Effector memory CD4-positive, alpha-beta T cell (primary cell): Measurements from ENCODE around the gene CCDC197.

ENCODE experiments used
- DNase-seq, 3 donors: peaks; one replicate each; pipeline ENCODE4 v3.0.0-alpha.2; 2020
- H3K27ac ChIP-seq: 2 replicates; pipeline ENCODE4 v1.7.0; 2013; ENCODE audit warnings: mild to moderate bottlenecking, low read length, moderate library complexity; ENCODE audit not compliant: insufficient read depth, poor library complexity, severe bottlenecking
- H3K27me3 ChIP-seq: replicated peaks from 2 replicates; pipeline ENCODE4 v1.7.0; 2013; ENCODE audit warnings: mild to moderate bottlenecking, low read length; ENCODE audit not compliant: insufficient read depth, control insufficient read depth, poor library complexity, severe bottlenecking
- H3K36me3 ChIP-seq: 2 replicates; pipeline ENCODE4 v1.7.0; 2013; ENCODE audit warnings: mild to moderate bottlenecking, low read length, moderate library complexity; ENCODE audit not compliant: control insufficient read depth, insufficient read depth
- H3K4me1 ChIP-seq: 2 replicates; pipeline ENCODE4 v1.7.0; 2013; ENCODE audit warnings: low read length, mild to moderate bottlenecking; ENCODE audit not compliant: control insufficient read depth, insufficient read depth, poor library complexity, severe bottlenecking
- H3K4me3 ChIP-seq: 2 replicates; pipeline ENCODE4 v1.7.0; 2013; ENCODE audit warnings: low read length, low read depth, mild to moderate bottlenecking; ENCODE audit not compliant: insufficient read depth, poor library complexity, severe bottlenecking
- H3K9me3 ChIP-seq: 2 replicates; pipeline ENCODE4 v1.7.0; 2013; ENCODE audit warnings: mild to moderate bottlenecking, low read length, moderate library complexity; ENCODE audit not compliant: control insufficient read depth
- total RNA-seq, 3 donors: gene quantifications; one replicate each; lab custom pipeline; 2026; lab: John Stamatoyannopoulos, UW

CCDC197 gene
- 0 to 0.09 (median 0) reads per million in 3 donors for total RNA-seq

- H3K36me3 ChIP-seq: no peaks in the 10 kb centered on the region
- H3K9me3 ChIP-seq: no peaks in the 10 kb centered on the region
- no peaks in the 10 kb centered on the region for H3K4me1 ChIP-seq
- H3K27ac ChIP-seq: no peak within 1 kb of the TSS
- DNase-seq: no peak
- H3K27me3 ChIP-seq: no peaks in the 10 kb centered on the region
- no peak within 1 kb of the TSS for H3K4me3 ChIP-seq
Measured at GRCh38 chr14:93997082-93997481, at the start of gene CCDC197. CCDC197 (plus strand) TSS chr14:93997301; CDS start chr14:93998132, 831 bp downstream.

DNA sequence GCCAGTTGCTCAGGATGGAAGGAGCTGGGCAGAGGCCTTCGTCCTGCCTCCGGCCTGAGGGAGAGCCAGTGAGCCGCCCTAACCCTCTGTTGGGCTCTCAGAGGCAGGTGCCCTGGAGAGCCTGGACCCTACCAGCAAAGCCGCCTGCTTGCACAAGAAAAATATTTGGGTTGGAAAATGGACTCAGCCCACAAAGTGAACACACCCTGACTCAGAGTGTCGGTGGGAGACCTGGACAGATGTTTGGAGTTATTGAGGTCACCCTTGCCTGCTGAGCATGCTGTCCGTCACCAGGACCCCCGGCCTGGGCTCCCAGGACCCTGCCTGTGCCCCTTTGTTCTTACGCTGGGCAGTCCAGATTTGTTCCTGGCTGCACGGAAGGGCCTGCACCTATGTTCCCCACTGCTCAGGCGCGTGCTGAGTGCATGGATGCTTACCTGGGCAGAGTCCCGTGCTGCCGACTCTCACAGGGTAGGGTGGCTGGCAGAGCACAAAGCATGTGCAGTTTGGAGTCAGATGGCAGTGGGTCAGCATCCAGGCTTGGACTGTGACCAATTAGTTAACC lies 47.5 kb upstream of the CCDC197 start:
- no peak for DNase-seq
- Histone ChIP-seq H3K4me3 (no peak overlapping the region), H3K27me3 (no peaks in the 10 kb centered on the region), H3K36me3 (no peaks in the 10 kb centered on the region), H3K4me1 (peaks cover 21% of the 10 kb centered on the region), H3K9me3 (no peaks in the 10 kb centered on the region), H3K27ac (no peak overlapping the region)

- Histone ChIP-seq H3K36me3 (no peaks in the 10 kb centered on the region), H3K4me3 (no peak overlapping the region)
- no peak for DNase-seq
Measured at GRCh38 chr14:93950948-93951634, 46.0 kb upstream of the CCDC197 start.

GRCh38 chr14:93951635-93952540 lies 45.2 kb upstream of the CCDC197 start:
- H3K4me1 ChIP-seq: peaks cover 44% of the 10 kb centered on the region

More at GRCh38 chr14:93950948-93951634, 46.0 kb upstream of the CCDC197 start:
- Histone ChIP-seq H3K9me3 (no peaks in the 10 kb centered on the region), H3K4me1 (peaks cover 36% of the 10 kb centered on the region), H3K27ac (no peak overlapping the region), H3K27me3 (no peaks in the 10 kb centered on the region)

DNA sequence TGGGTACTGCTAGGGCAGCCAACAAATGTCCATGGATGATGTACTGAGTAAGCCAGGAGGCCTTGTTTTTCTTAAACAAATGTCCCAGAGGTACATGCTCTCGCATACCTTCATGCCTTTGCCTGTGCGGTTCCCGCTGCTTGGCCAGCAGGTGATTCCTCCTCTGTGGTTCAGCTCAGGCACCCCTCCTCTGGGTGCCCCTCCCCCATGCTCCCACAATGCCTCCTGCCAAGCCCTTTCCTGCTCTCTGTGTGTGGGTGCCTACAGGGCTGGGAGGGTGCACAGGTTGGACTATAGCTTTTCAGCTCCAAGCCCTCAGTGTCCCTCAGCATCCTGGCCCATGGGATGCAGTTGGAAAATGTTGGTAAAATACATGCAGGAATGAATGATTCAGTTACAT lies 44.3 kb upstream of the CCDC197 start:
- Histone ChIP-seq H3K9me3 (no peaks in the 10 kb centered on the region), H3K27ac (no peak overlapping the region), H3K27me3 (no peaks in the 10 kb centered on the region), H3K4me3 (no peak overlapping the region), H3K4me1 (peaks cover 54% of the 10 kb centered on the region), H3K36me3 (no peaks in the 10 kb centered on the region)
- no peak for DNase-seq

More at GRCh38 chr14:93951635-93952540, 45.2 kb upstream of the CCDC197 start:
- no peaks in the 10 kb centered on the region for H3K27me3 ChIP-seq
- no peak overlapping the region for H3K27ac ChIP-seq
- H3K36me3 ChIP-seq: no peaks in the 10 kb centered on the region
- no peak overlapping the region for H3K4me3 ChIP-seq
- H3K9me3 ChIP-seq: no peaks in the 10 kb centered on the region
- DNase-seq: no peak

- no peaks in the 10 kb centered on the region for H3K36me3 ChIP-seq
- H3K4me3 ChIP-seq: no peak overlapping the region
- H3K27ac ChIP-seq: no peak overlapping the region
- no peak for DNase-seq
- no peaks in the 10 kb centered on the region for H3K9me3 ChIP-seq
- peaks cover 58% of the 10 kb centered on the region for H3K4me1 ChIP-seq
- H3K27me3 ChIP-seq: no peaks in the 10 kb centered on the region
Measured at GRCh38 chr14:93953263-93953662, 43.8 kb upstream of the CCDC197 start.

DNA sequence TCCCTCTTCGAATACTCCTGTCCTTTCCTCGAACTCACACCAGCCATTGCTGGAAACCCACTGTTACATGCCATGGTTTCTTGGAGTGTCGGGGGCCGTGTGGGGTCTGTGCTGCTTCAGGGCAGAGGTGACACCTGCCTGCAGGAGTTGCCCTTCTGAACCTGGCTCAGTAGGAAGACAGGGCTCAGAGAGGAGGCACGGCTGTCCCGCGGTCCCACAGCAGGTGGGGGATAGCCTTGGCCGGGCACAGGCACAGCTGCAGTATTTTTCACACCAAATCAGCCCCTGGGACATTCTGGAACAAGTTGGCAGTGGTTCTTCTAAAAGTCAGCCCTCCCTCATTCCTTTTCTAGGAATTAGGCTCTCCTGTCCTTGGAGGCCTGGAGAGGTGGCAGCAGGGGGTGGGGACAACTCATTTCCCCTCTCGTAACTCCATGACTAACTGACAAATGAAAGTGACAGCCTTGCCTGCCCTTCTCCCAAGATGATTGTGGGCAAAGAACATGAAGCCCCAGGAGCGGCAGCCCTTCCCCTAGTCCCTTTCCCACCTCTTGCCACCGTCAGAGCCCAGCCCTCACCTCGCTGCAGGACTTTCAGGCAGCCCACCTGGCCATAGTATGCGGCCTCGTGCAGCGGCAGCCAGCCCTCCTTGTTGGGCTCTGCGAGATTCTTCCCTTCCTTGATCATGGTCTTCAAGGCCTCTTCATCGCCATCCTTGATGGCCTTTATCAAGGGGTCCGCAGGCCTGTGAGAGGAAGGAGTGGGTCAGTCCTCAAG lies 43.2 kb upstream of the CCDC197 start:
- H3K9me3 ChIP-seq: no peaks in the 10 kb centered on the region
- H3K27me3 ChIP-seq: no peaks in the 10 kb centered on the region
- DNase-seq: no peak
- no peaks in the 10 kb centered on the region for H3K36me3 ChIP-seq
- no peak overlapping the region for H3K27ac ChIP-seq
- H3K4me3 ChIP-seq: no peak overlapping the region
- H3K4me1 ChIP-seq: peaks cover 65% of the 10 kb centered on the region

DNA sequence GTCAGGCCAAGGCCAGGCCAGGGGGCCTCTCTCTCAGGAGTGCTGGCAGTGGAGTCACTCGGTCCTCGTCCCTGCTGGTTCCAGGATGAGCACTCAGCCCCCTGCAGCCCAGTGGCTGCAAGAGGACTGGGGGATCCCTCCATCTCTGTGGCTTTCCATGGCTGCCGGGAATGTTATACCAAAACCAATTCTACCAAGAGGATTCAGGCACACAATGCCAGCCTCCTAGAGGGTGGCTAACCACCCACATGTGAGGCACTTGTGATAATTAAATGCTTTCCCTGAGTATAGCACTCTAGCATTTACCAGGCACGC lies 42.6 kb upstream of the CCDC197 start:
- H3K9me3 ChIP-seq: no peaks in the 10 kb centered on the region
- no peak overlapping the region for H3K27ac ChIP-seq
- no peak for DNase-seq
- H3K36me3 ChIP-seq: no peaks in the 10 kb centered on the region
- no peaks in the 10 kb centered on the region for H3K27me3 ChIP-seq
- peaks cover 69% of the 10 kb centered on the region for H3K4me1 ChIP-seq
- H3K4me3 ChIP-seq: peak overlapping the region; percentile 13

DNA sequence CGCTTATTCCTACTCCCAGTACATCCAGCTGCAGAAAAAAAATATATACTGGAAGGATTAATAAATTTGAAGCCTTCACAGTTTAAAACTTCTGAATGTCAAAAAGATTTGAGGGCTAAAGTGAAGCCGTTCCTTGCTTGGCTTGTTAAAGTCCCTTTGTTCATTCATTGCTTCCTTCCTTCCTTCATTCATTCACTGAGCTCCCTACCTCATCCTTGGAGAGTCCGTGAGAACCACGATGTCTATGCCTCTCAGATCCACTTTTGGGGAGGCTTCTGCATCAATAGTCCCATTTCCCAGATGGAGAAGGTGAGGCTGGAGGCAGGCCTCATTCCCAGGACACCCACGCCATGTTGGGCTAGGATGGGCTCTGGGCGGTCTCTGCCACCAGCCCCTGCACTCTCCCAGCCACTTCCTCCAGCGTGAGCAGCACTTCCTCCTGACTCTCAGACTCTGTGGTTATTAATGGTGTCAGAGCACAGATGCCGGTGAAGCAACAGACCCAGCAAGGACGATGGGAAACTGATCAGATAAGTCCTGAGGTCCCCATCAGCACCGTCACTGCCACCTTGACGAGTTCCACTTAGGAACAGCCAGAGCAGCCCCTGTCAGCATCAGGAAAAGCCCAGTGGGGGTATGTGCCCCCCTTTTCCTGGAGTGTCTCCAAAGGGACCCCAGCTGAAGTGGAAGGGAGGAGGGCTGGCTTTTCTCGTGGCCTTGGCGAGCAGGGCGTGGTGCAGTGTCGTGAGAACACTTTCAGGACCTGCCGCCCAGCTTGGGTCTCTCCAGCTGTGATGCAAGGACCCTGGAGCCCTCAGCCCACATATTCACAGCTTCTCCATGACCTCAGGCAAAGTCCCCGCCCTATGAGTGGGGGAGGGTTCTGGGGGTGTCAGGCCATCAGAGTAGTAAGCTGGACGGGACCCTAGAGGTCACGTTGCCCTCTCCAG lies 41.9 kb upstream of the CCDC197 start:
- Histone ChIP-seq H3K27ac (peak overlapping the region; percentile 62), H3K4me3 (peak overlapping the region; percentile 13), H3K9me3 (no peaks in the 10 kb centered on the region), H3K4me1 (peaks cover 76% of the 10 kb centered on the region), H3K27me3 (no peaks in the 10 kb centered on the region), H3K36me3 (no peaks in the 10 kb centered on the region)
- peak; percentile 42 to 54 (median 47) for DNase-seq
